Neural progenitor cell (in vitro differentiated cells): ENCODE measurements around the gene SRXN1.

ENCODE experiments used
- CTCF ChIP-seq: fragments of 200-600 bp; sonication (generic); IDR thresholded peaks from 2 replicates; pipeline ENCODE4 v1.5.1; 2017; ENCODE audit warnings: antibody characterized with exemption, mild to moderate bottlenecking
- EZH2 ChIP-seq: fragments of 200-600 bp; sonication (generic); IDR thresholded peaks from 2 replicates; pipeline ENCODE4 v1.6.1; 2017; ENCODE audit warnings: antibody characterized with exemption, mild to moderate bottlenecking, moderate library complexity
- EZH2phosphoT487 ChIP-seq: fragments of 200-600 bp; sonication (generic); IDR thresholded peaks from 2 replicates; pipeline ENCODE4 v1.6.1; 2017; ENCODE audit warnings: antibody characterized with exemption

- TF ChIP-seq CTCF (no peak), EZH2 (no peak), EZH2phosphoT487 (no peak)
These were observed 11.2 kb upstream of the SRXN1 start for GRCh38 chr20:664151-664550.
